GM19043 (cell line): ENCODE measurements around the gene FHOD3.

Experiments used
- ATAC-seq: cut with Tn5 transposase; IDR thresholded peaks from one replicate; pipeline ENCODE4 v1.9.1; 2021; ENCODE audit warnings: low read depth; ENCODE audit not compliant: unreplicated experiment

Gene FHOD3

GRCh38 chr18:36572135-36572856 is 274.8 kb downstream of the FHOD3 start:
- ATAC-seq = no peak

GRCh38 chr18:36576339-36576738 is 278.8 kb downstream of the FHOD3 start:
- no peak for ATAC-seq

- ATAC-seq = no peak
Measured at GRCh38 chr18:36578871-36579710, 281.6 kb downstream of the FHOD3 start.

GRCh38 chr18:36580266-36580665 is 282.8 kb downstream of the FHOD3 start:
- ATAC-seq = no peak

GRCh38 chr18:36580874-36581750 is 283.6 kb downstream of the FHOD3 start:
- ATAC-seq = no peak

- no peak for ATAC-seq
Measured at GRCh38 chr18:36582988-36583745, 285.7 kb downstream of the FHOD3 start.

- no peak for ATAC-seq
Measured at GRCh38 chr18:36589857-36590543, 292.5 kb downstream of the FHOD3 start.

- no peak for ATAC-seq
Measured at GRCh38 chr18:36590621-36591580, 293.4 kb downstream of the FHOD3 start.

GRCh38 chr18:36592282-36592681 is 294.8 kb downstream of the FHOD3 start:
- ATAC-seq = no peak

GRCh38 chr18:36593001-36593400 is 295.5 kb downstream of the FHOD3 start:
- ATAC-seq = no peak

GRCh38 chr18:36593641-36594040 is 296.1 kb downstream of the FHOD3 start:
- no peak for ATAC-seq

- ATAC-seq = no peak
Measured at GRCh38 chr18:36594621-36595020, 297.1 kb downstream of the FHOD3 start.

- no peak for ATAC-seq
Measured at GRCh38 chr18:36595046-36595817, 297.7 kb downstream of the FHOD3 start.

GRCh38 chr18:36595818-36596215 is 298.3 kb downstream of the FHOD3 start:
- no peak for ATAC-seq

GRCh38 chr18:36597636-36598035 is 300.1 kb downstream of the FHOD3 start:
- ATAC-seq = no peak

- ATAC-seq = no peak
Measured at GRCh38 chr18:36600548-36600947, 303.0 kb downstream of the FHOD3 start.

- no peak for ATAC-seq
Measured at GRCh38 chr18:36601316-36601715, 303.8 kb downstream of the FHOD3 start.

GRCh38 chr18:36602071-36602470 is 304.6 kb downstream of the FHOD3 start:
- ATAC-seq = no peak
